Measurements from ENCODE around the gene ZBTB12. TPM values are rescaled to one million over a fixed set of nuclear protein-coding genes. Genes with fewer than 3 reads are reported as not detected.

The ZBTB12 gene
- total RNA-seq, 1 donor from 2014 or later: 3.5 TPM

- intact Hi-C loops (cut with micrococcal nuclease): no loop called here
- Histone ChIP-seq H3K27ac (replicated peaks) (no peak overlapping the region), H3K27me3 (ENCODE audit: low read depth) (no peaks in the 10 kb centered on the region), H3K4me3 (no peak overlapping the region), H3K4me1 (no peaks in the 10 kb centered on the region), H3K36me3 (peaks cover 87% of the 10 kb centered on the region), H3K9me3 (replicated peaks) (no peaks in the 10 kb centered on the region)
- TF ChIP-seq CTCF (IDR thresholded peaks at IDR 0.05; ENCODE audit: borderline replicate concordance): no peak
- no peak for DNase-seq
Observed at GRCh38 chr6:31883676-31884075, 18.2 kb downstream of the ZBTB12 start.

- Histone ChIP-seq H3K4me1 (no peaks in the 10 kb centered on the region), H3K9me3 (replicated peaks) (no peaks in the 10 kb centered on the region), H3K4me3 (no peak overlapping the region), H3K36me3 (peaks cover 74% of the 10 kb centered on the region), H3K27me3 (ENCODE audit: low read depth) (no peaks in the 10 kb centered on the region), H3K27ac (replicated peaks) (no peak overlapping the region)
- intact Hi-C loops (cut with micrococcal nuclease): no loop called here
- no peak for TF ChIP-seq CTCF (IDR thresholded peaks at IDR 0.05; ENCODE audit: borderline replicate concordance)
- no peak for DNase-seq
Observed at GRCh38 chr6:31882344-31882743, 19.5 kb downstream of the ZBTB12 start.

GRCh38 chr6:31881136-31881859, 20.6 kb downstream of the ZBTB12 start:
- no peaks in the 10 kb centered on the region for H3K4me1 ChIP-seq
- H3K4me3 ChIP-seq: no peak overlapping the region
- DNase-seq: no peak
- peaks cover 63% of the 10 kb centered on the region for H3K36me3 ChIP-seq
- intact Hi-C loops (cut with micrococcal nuclease): no loop called here
- H3K27me3 ChIP-seq (ENCODE audit: low read depth): no peaks in the 10 kb centered on the region
- no peak for TF ChIP-seq CTCF (IDR thresholded peaks at IDR 0.05; ENCODE audit: borderline replicate concordance)
- no peaks in the 10 kb centered on the region for H3K9me3 ChIP-seq (replicated peaks)
- no peak overlapping the region for H3K27ac ChIP-seq (replicated peaks)

- peaks cover 56% of the 10 kb centered on the region for H3K36me3 ChIP-seq
- no peaks in the 10 kb centered on the region for H3K9me3 ChIP-seq (replicated peaks)
- H3K27me3 ChIP-seq (ENCODE audit: low read depth): no peaks in the 10 kb centered on the region
- DNase-seq: no peak
- no peak overlapping the region for H3K4me3 ChIP-seq
- H3K27ac ChIP-seq (replicated peaks): no peak overlapping the region
- H3K4me1 ChIP-seq: no peaks in the 10 kb centered on the region
- intact Hi-C loops (cut with micrococcal nuclease): no loop called here
- TF ChIP-seq CTCF (IDR thresholded peaks at IDR 0.05; ENCODE audit: borderline replicate concordance): no peak
Observed at GRCh38 chr6:31880616-31881015, 21.3 kb downstream of the ZBTB12 start.

- no peak overlapping the region for H3K27ac ChIP-seq (replicated peaks)
- no peak for DNase-seq
- no peak for TF ChIP-seq CTCF (IDR thresholded peaks at IDR 0.05; ENCODE audit: borderline replicate concordance)
- no peaks in the 10 kb centered on the region for H3K4me1 ChIP-seq
- H3K9me3 ChIP-seq (replicated peaks): no peaks in the 10 kb centered on the region
- H3K27me3 ChIP-seq (ENCODE audit: low read depth): no peaks in the 10 kb centered on the region
- H3K4me3 ChIP-seq: no peak overlapping the region
- intact Hi-C loops (cut with micrococcal nuclease): no loop called here
- peaks cover 50% of the 10 kb centered on the region for H3K36me3 ChIP-seq
Observed at GRCh38 chr6:31879901-31880300, 22.0 kb downstream of the ZBTB12 start.
